ENCODE data around the gene NTN5. TPM values are rescaled to one million over a fixed set of nuclear protein-coding genes. Genes with fewer than 3 reads are reported as not detected.

Gene NTN5
- total and polyA plus RNA-seq, 10 of the 15 experiments (the other 5 are each of a cell fraction or from before 2014, with no cell fraction given): 0.07 to 0.22 TPM; not detected in 8

DNA sequence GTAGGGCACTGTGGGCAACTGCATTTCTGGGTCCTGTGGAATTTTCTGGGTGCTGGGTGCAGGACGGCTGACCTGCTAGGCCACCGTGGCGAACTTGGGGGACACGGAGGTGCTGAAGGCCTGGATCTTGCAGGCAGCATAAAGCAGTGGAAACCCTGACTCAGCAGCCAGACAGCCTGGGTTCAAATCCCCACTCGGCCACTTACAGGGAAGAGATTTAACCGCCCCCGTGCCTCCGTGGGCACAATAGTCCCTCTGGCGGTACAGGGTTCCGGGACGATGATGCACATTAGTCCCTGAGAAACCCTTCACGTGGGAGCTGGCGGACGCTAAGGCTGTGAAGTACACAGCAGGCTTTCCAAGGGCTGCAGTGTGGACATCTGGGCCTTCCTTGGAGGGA lies 60.9 kb downstream of the NTN5 start:
- in situ Hi-C loops (cut with MboI) (no loop called here), intact Hi-C loops (cut with micrococcal nuclease; ENCODE audit: unreplicated experiment) (no loop called here)
- ChIA-PET CTCF (no interaction called here), POLR2A (no interaction called here), SMC1A (ENCODE audit: uncharacterized antibody, unreplicated experiment) (no interaction called here), RAD21 (ENCODE audit: unreplicated experiment) (no interaction called here)
- no peak for FAIRE-seq
- Histone ChIP-seq H3K9ac (ENCODE audit: control insufficient read depth, insufficient read depth, low read length) (no peak overlapping the region), H4K20me1 (ENCODE audit: control insufficient read depth, insufficient read depth) (peaks cover 5% of the 10 kb centered on the region), H3K9me3 (replicated peaks; ENCODE audit: control insufficient read depth, insufficient read depth, low read length) (no peaks in the 10 kb centered on the region), H2AFZ (ENCODE audit: control insufficient read depth, low read depth, low read length) (no peak overlapping the region), H3K4me1 (ENCODE audit: control insufficient read depth, insufficient read depth, low read length) (peaks cover 5% of the 10 kb centered on the region; the same call in 1 of the 2 replicates), H3K27me3 (replicated peaks in 1 of 2; ENCODE audit: control insufficient read depth in 2 of 2, insufficient read depth in 2 of 2, low read length in 1 of 2) (no peaks in the 10 kb centered on the region), H3K36me3 (ENCODE audit: control insufficient read depth in 2 of 2, insufficient read depth in 2 of 2, low read length in 1 of 2) (peaks cover 16 to 30% of the 10 kb centered on the region in 2 experiments), H3K79me2 (ENCODE audit: control insufficient read depth, insufficient read depth, low read length) (peaks cover 13% of the 10 kb centered on the region), H3K4me2 (ENCODE audit: control insufficient read depth, insufficient read depth) (no peak overlapping the region), H3K27ac (ENCODE audit: control insufficient read depth, insufficient read depth) (no peak overlapping the region), H3K4me3 (no peak overlapping the region)
- no peak for ATAC-seq
- TF ChIP-seq SUZ12 (IDR thresholded peaks at IDR 0.05; ENCODE audit: unreplicated experiment): no peak
- no peak for TF ChIP-seq STAT1 (conservative IDR thresholded peaks at IDR 0.05)
- TF ChIP-seq RFX5 (IDR thresholded peaks at IDR 0.05; ENCODE audit: low read depth, low read length): no peak
- TF ChIP-seq EZH2 (IDR thresholded peaks at IDR 0.05; ENCODE audit: borderline replicate concordance, control insufficient read depth, low read depth, low read length): no peak
- TF ChIP-seq EGR1 (IDR thresholded peaks at IDR 0.05; ENCODE audit: borderline replicate concordance in 1 of 2, low read depth in 2 of 2, low read length in 2 of 2): no peak
- DNase-seq (ENCODE audit: low read depth, low spot score): no peak
- WGBS (ENCODE audit: insufficient coverage, insufficient replicate concordance, low lambda C conversion rate, missing lambda C conversion rate): 93% methylated on average over 14 of the region's 14 CpGs
- no TSS peak for BruUV-seq (replicated peaks)

Other genes with a start within 250 kb of the NTN5 start
Only the 7 nearest of the 23 such genes appear.
- 0.44 and 1.6 TPM in 2 replicates for gene FAM83E, start 57.9 kb downstream of the NTN5 start, total RNA-seq (2014; rRNA removed)
- gene FAM83E, start 57.9 kb downstream of the NTN5 start, total RNA-seq (2014; rRNA removed; fragmentation: Illumina TruSeq; extraction: Trizol): 0.31 and 0.88 TPM in 2 replicates
- gene FAM83E, start 57.9 kb downstream of the NTN5 start, total RNA-seq (2021): 1.3 and 2.5 TPM in 2 replicates
- 0.10 and 0.29 TPM in 2 replicates for gene FAM83E, start 57.9 kb downstream of the NTN5 start, polyA plus RNA-seq (2011; rRNA removed)
- not detected in 2 replicates for gene FAM83E, start 57.9 kb downstream of the NTN5 start, polyA plus RNA-seq (2014; fragmentation: Illumina TruSeq; extraction: Trizol)
- gene FAM83E, start 57.9 kb downstream of the NTN5 start, polyA plus RNA-seq (2014; fragmentation: Nextera tagmentation; extraction: Ambion mirVana): not detected
- 0.35 and 0.72 TPM in 2 replicates for gene FAM83E, start 57.9 kb downstream of the NTN5 start, polyA plus RNA-seq (2014; rRNA removed)
- under 1 TPM in 1 of 2 experiments, not detected in 1; 0.14 TPM for gene FAM83E, start 57.9 kb downstream of the NTN5 start, polyA plus RNA-seq (2016; fragmentation: Nextera tagmentation; extraction: Ambion mirVana)
- 3,864 and 4,267 TPM in 2 replicates for gene RPL18, start 53.8 kb downstream of the NTN5 start, total RNA-seq (2014; rRNA removed)
- gene RPL18, start 53.8 kb downstream of the NTN5 start, total RNA-seq (2014; rRNA removed; fragmentation: Illumina TruSeq; extraction: Trizol): 2,138 and 2,306 TPM in 2 replicates
- 2,548 and 2,593 TPM in 2 replicates for gene RPL18, start 53.8 kb downstream of the NTN5 start, total RNA-seq (2021)
- gene RPL18, start 53.8 kb downstream of the NTN5 start, polyA plus RNA-seq (2011; rRNA removed): 786 and 1,901 TPM in 2 replicates
- gene RPL18, start 53.8 kb downstream of the NTN5 start, polyA plus RNA-seq (2014; fragmentation: Illumina TruSeq; extraction: Trizol): 1,711 and 2,137 TPM in 2 replicates
- 100 to 1,000 TPM; 393 to 844 TPM for gene RPL18, start 53.8 kb downstream of the NTN5 start, polyA plus RNA-seq (2014; fragmentation: Nextera tagmentation; extraction: Ambion mirVana)
- 3,670 and 3,986 TPM in 2 replicates for gene RPL18, start 53.8 kb downstream of the NTN5 start, polyA plus RNA-seq (2014; rRNA removed)
- 1,000 to 10,000 TPM; 1,291 to 1,299 TPM for gene RPL18, start 53.8 kb downstream of the NTN5 start, polyA plus RNA-seq (2016; fragmentation: Nextera tagmentation; extraction: Ambion mirVana)
- gene SPHK2, start 53.5 kb downstream of the NTN5 start, total RNA-seq (2014; rRNA removed): 12.4 and 15.9 TPM in 2 replicates
- gene SPHK2, start 53.5 kb downstream of the NTN5 start, total RNA-seq (2014; rRNA removed; fragmentation: Illumina TruSeq; extraction: Trizol): 6.5 and 7.1 TPM in 2 replicates
- 33.1 and 40.5 TPM in 2 replicates for gene SPHK2, start 53.5 kb downstream of the NTN5 start, total RNA-seq (2021)
- gene SPHK2, start 53.5 kb downstream of the NTN5 start, polyA plus RNA-seq (2011; rRNA removed): 3.0 and 5.7 TPM in 2 replicates
- 2.2 and 4.7 TPM in 2 replicates for gene SPHK2, start 53.5 kb downstream of the NTN5 start, polyA plus RNA-seq (2014; fragmentation: Illumina TruSeq; extraction: Trizol)
- gene SPHK2, start 53.5 kb downstream of the NTN5 start, polyA plus RNA-seq (2014; fragmentation: Nextera tagmentation; extraction: Ambion mirVana): under 1 TPM; 0.37 to 0.75 TPM
- 26.4 and 31.5 TPM in 2 replicates for gene SPHK2, start 53.5 kb downstream of the NTN5 start, polyA plus RNA-seq (2014; rRNA removed)
- 10 to 100 TPM; 29.7 to 31.7 TPM for gene SPHK2, start 53.5 kb downstream of the NTN5 start, polyA plus RNA-seq (2016; fragmentation: Nextera tagmentation; extraction: Ambion mirVana)
- gene DBP, start 35.6 kb downstream of the NTN5 start, total RNA-seq (2014; rRNA removed): 10.5 and 10.6 TPM in 2 replicates
- gene DBP, start 35.6 kb downstream of the NTN5 start, total RNA-seq (2014; rRNA removed; fragmentation: Illumina TruSeq; extraction: Trizol): 7.0 and 8.1 TPM in 2 replicates
- 6.7 and 7.3 TPM in 2 replicates for gene DBP, start 35.6 kb downstream of the NTN5 start, total RNA-seq (2021)
- 6.0 and 9.8 TPM in 2 replicates for gene DBP, start 35.6 kb downstream of the NTN5 start, polyA plus RNA-seq (2011; rRNA removed)
- 5.0 and 5.1 TPM in 2 replicates for gene DBP, start 35.6 kb downstream of the NTN5 start, polyA plus RNA-seq (2014; fragmentation: Illumina TruSeq; extraction: Trizol)
- 1 to 10 TPM; 2.0 to 2.6 TPM for gene DBP, start 35.6 kb downstream of the NTN5 start, polyA plus RNA-seq (2014; fragmentation: Nextera tagmentation; extraction: Ambion mirVana)
- 9.4 and 9.7 TPM in 2 replicates for gene DBP, start 35.6 kb downstream of the NTN5 start, polyA plus RNA-seq (2014; rRNA removed)
- 1 to 10 TPM; 4.0 to 7.1 TPM for gene DBP, start 35.6 kb downstream of the NTN5 start, polyA plus RNA-seq (2016; fragmentation: Nextera tagmentation; extraction: Ambion mirVana)
- gene CA11, start 26.8 kb downstream of the NTN5 start, total RNA-seq (2014; rRNA removed): 3.5 and 5.5 TPM in 2 replicates
- 1.8 and 2.3 TPM in 2 replicates for gene CA11, start 26.8 kb downstream of the NTN5 start, total RNA-seq (2014; rRNA removed; fragmentation: Illumina TruSeq; extraction: Trizol)
- 3.3 and 3.9 TPM in 2 replicates for gene CA11, start 26.8 kb downstream of the NTN5 start, total RNA-seq (2021)
- gene CA11, start 26.8 kb downstream of the NTN5 start, polyA plus RNA-seq (2011; rRNA removed): 1.2 and 1.7 TPM in 2 replicates
- 1.9 TPM in 2 replicates for gene CA11, start 26.8 kb downstream of the NTN5 start, polyA plus RNA-seq (2014; fragmentation: Illumina TruSeq; extraction: Trizol)
- 1 to 10 TPM; 5.4 to 7.5 TPM for gene CA11, start 26.8 kb downstream of the NTN5 start, polyA plus RNA-seq (2014; fragmentation: Nextera tagmentation; extraction: Ambion mirVana)
- gene CA11, start 26.8 kb downstream of the NTN5 start, polyA plus RNA-seq (2014; rRNA removed): 1.8 and 2.7 TPM in 2 replicates
- gene CA11, start 26.8 kb downstream of the NTN5 start, polyA plus RNA-seq (2016; fragmentation: Nextera tagmentation; extraction: Ambion mirVana): 1 to 10 TPM; 1.9 to 2.6 TPM
- gene FUT2, start 23.0 kb upstream of the NTN5 start, total RNA-seq (2014; rRNA removed): not detected in 2 replicates
- not detected in 2 replicates for gene FUT2, start 23.0 kb upstream of the NTN5 start, total RNA-seq (2014; rRNA removed; fragmentation: Illumina TruSeq; extraction: Trizol)
- gene FUT2, start 23.0 kb upstream of the NTN5 start, total RNA-seq (2021): not detected in 2 replicates
- gene FUT2, start 23.0 kb upstream of the NTN5 start, polyA plus RNA-seq (2011; rRNA removed): not detected in 2 replicates
- not detected in 2 replicates for gene FUT2, start 23.0 kb upstream of the NTN5 start, polyA plus RNA-seq (2014; fragmentation: Illumina TruSeq; extraction: Trizol)
- under 1 TPM in 1 of 2 experiments, not detected in 1; 0.02 TPM for gene FUT2, start 23.0 kb upstream of the NTN5 start, polyA plus RNA-seq (2014; fragmentation: Nextera tagmentation; extraction: Ambion mirVana)
- not detected in 2 replicates for gene FUT2, start 23.0 kb upstream of the NTN5 start, polyA plus RNA-seq (2014; rRNA removed)
- gene FUT2, start 23.0 kb upstream of the NTN5 start, polyA plus RNA-seq (2016; fragmentation: Nextera tagmentation; extraction: Ambion mirVana): under 1 TPM; 0.07 to 0.13 TPM
- 0.11 and 0.73 TPM in 2 replicates for gene MAMSTR, start 46.7 kb upstream of the NTN5 start, total RNA-seq (2014; rRNA removed)
- 0.13 and 0.18 TPM in 2 replicates for gene MAMSTR, start 46.7 kb upstream of the NTN5 start, total RNA-seq (2014; rRNA removed; fragmentation: Illumina TruSeq; extraction: Trizol)
- 0.32 and 0.33 TPM in 2 replicates for gene MAMSTR, start 46.7 kb upstream of the NTN5 start, total RNA-seq (2021)
- gene MAMSTR, start 46.7 kb upstream of the NTN5 start, polyA plus RNA-seq (2011; rRNA removed): 0.13 and 0.24 TPM in 2 replicates
- gene MAMSTR, start 46.7 kb upstream of the NTN5 start, polyA plus RNA-seq (2014; fragmentation: Illumina TruSeq; extraction: Trizol): 0.22 TPM in 1 of 2 replicates, not detected in the other
- under 1 TPM in 1 of 2 experiments, not detected in 1; 0.04 TPM for gene MAMSTR, start 46.7 kb upstream of the NTN5 start, polyA plus RNA-seq (2014; fragmentation: Nextera tagmentation; extraction: Ambion mirVana)
- 0.31 and 0.49 TPM in 2 replicates for gene MAMSTR, start 46.7 kb upstream of the NTN5 start, polyA plus RNA-seq (2014; rRNA removed)
- gene MAMSTR, start 46.7 kb upstream of the NTN5 start, polyA plus RNA-seq (2016; fragmentation: Nextera tagmentation; extraction: Ambion mirVana): under 1 TPM; 0.48 to 0.57 TPM

Data from GM12878 (cell line).